OCI-M1 (cell line): Measurements from ENCODE around the gene DNASE1L1.
A peak's percentile ranks its signal among the peaks of the same experiment; 100 is the strongest.

Experiments used
- DNase-seq: peaks from one replicate; lab custom pipeline; 2025; lab: John Stamatoyannopoulos, UW

The DNASE1L1 gene

DNA sequence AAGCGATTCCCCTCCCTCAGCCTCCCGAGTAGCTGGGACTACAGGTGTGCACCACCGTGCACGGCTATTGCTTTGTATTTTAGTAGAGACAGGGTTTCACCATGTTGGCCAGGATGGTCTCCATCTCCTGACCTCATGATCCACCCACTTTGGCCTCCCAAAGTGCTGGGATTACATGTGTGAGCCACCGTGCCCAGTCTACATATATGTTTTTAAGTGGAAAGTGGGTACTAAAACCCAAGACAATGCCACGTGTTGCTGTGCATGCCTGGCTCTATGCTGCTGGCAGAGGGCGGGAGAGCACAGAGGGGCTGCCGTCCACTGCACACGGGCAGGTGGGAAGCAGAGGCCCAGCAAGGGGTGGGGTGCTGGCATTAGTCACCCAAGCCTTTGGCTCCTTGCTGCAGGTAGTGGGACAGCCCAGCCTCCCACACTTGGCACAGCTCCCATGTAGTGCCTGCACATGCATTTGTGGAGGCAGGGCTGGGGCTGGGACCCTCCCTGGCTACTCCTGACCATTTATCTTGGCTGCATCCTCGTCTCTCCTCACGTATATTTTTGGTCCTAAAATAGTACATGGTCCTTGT, 26.5 kb downstream of the DNASE1L1 start:
- no peak for DNase-seq

DNA sequence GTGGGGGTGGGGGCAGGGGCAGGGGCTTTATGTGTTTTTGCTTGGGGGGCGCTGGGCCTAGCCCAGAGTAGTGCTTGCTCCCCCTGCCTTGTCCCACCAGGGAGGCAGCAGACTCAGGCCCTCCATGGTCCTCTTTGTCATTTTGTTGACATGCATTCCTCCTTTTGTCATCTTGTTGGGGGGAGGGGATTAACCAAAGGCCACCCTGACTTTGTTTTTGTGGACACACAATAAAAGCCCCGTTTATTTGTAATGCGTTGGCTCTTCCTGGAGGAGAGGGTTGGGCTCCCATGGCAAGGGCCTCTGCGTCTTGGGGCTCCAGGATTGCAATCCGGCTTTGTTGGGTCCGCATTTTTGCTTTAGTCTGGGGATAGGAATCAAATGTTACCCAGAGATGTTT, 27.8 kb downstream of the DNASE1L1 start:
- DNase-seq, result no peak

DNA sequence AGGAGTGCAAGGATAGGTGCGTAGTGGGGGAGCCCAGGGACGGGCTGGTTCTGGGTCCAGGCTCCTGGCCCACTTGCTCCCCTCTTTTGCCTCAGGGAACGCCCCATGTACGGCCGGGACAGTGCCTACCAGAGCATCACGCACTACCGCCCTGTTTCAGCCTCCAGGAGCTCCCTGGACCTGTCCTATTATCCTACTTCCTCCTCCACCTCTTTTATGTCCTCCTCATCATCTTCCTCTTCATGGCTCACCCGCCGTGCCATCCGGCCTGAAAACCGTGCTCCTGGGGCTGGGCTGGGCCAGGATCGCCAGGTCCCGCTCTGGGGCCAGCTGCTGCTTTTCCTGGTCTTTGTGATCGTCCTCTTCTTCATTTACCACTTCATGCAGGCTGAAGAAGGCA, 28.3 kb downstream of the DNASE1L1 start:
- DNase-seq, result no peak

DNA sequence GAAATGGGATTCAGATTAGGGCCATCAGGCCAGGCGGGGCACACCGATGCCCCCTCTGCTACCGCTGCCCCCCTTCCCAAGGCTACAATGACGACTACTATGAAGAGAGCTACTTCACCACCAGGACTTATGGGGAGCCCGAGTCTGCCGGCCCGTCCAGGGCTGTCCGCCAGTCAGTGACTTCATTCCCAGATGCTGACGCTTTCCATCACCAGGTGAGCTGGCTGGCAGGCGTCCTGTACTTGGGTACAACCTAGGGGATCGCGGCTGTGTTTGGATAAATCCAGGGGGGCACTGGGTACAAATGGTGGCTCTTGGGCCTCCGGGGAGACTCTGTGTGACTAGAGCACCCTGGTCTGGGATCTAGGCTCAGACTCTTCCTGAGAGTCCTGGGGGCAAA, 28.9 kb downstream of the DNASE1L1 start:
- DNase-seq, result no peak

DNA sequence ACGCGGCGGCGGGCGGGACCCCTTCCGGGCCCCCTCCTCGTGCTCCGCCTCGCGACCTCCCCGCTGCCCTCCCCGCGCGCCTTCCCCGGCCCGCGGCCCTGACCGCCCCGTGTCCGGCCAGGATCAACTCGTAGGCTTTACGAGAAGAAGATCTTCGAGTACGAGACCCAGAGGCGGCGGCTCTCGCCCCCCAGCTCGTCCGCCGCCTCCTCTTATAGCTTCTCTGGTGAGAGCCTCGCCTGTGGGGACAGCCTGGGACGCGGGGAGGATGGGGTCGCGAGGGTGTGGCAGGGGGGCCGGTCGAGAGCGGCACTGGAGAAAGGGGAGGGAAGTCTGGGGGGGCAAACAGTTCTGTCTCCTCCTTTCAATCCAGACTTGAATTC, 29.5 kb downstream of the DNASE1L1 start:
- DNase-seq, result no peak

DNA sequence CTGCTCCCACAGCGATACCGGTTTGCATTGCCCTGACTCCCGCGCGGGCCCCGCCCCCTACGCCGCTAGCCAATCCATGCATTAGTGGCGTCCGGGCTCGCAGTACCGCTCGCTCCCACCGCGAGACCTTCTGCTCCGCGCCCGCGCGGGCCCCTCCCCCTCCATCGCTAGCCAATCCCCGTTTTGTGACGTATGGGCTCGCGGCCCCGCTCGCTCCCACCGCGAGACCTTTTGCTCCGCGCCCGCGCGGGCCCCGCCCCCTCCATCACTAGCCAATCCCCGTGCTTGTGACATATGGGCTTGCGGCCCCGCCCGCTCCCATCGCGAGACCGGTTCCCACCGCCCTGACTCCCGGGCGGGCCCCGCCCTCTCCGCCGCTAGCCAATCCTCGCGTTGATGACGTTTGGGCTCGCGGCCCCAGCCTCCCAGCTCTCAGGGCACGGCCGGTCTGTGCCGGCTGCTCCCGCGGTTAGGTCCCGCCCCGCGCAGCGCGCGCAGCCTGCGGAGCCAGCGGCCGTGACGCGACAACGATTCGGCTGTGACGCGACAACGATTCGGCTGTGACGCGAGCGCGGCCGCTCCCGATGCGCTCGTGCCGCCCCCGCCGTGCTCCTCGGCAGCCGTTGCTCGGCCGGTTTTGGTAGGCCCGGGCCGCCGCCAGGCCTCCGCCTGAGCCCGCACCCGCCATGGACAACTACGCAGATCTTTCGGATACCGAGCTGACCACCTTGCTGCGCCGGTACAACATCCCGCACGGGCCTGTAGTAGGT, 30.1 kb downstream of the DNASE1L1 start, which contains the start of gene EMD:
EMD (plus strand) TSS at position 497 of the 770 bp plus-strand sequence; CDS start at position 687, 190 bp downstream.
- DNase-seq, result peak; percentile 100

DNA sequence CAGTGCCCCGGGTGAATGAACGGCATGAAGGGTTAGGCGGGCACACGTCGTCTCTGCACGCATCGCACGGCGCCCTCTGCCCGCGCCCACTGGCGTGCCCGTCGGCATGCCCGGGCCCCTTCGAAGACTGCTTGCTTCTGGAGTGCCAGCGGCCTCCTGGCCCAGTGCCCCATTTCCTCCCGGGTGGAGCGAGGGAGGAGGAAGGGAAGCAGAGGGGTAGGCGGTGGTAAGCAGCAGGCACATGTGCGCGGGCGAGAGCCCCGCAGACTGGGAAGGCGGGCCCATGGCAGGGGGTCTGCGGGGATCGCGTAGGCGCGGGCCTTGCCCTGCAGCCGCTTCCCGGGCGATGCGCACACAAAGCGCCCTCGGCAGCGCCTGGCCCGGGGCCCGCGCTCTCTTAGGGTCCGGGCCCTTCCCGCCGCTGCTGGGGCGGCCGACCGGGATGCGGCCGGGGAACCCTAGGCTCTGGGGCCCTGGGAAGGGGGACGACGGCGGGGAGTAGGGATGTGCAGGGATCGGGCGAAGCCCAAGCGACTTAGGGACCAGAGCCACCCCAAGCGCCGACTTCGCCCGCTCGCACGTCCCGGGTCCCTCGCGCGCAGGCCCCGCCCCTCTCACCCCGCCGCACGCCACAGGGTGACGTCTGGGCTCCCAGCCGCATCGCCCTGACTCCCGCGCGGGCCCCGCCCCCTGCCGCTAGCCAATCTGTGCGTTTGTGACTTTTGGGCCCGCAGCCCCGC, 30.8 kb downstream of the DNASE1L1 start:
- DNase-seq, result no peak

DNA sequence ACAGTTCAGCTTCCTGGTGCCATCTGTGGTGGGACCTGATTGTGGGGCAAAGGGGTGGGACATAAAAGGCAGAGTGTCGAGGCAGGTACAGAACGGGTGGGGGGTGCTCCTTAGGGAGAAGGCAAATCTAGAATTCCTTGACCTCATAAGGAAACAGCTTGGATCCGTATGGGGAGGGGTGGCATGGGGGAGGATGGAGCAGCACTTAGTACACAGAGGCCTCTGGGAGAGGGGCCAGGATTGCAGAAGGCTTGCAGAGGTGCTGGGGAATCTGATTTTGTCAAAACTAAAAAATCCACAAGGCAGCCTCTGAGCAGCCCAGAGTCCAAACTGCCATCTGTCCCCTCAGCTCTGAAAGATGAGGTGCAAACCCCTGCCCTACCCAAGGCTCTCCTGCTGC, 32.3 kb downstream of the DNASE1L1 start:
- DNase-seq, result no peak

DNA sequence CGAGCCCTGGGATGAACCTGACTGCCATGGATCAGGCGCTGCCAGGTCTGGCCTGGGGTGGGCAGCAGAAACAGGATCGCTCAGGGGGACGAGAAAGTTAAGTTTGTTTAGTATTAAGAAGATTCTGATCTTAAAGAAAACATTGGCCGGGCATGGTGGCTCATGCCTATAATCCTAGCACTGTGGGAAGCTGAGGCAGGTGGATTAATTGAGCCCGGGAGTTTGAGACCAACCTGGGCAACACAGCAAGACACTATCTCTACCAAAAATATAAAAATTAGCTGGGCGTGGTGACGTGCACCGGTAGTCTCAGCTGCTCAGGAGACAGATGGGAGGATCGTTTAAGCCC, 33.9 kb downstream of the DNASE1L1 start:
- no peak for DNase-seq

DNA sequence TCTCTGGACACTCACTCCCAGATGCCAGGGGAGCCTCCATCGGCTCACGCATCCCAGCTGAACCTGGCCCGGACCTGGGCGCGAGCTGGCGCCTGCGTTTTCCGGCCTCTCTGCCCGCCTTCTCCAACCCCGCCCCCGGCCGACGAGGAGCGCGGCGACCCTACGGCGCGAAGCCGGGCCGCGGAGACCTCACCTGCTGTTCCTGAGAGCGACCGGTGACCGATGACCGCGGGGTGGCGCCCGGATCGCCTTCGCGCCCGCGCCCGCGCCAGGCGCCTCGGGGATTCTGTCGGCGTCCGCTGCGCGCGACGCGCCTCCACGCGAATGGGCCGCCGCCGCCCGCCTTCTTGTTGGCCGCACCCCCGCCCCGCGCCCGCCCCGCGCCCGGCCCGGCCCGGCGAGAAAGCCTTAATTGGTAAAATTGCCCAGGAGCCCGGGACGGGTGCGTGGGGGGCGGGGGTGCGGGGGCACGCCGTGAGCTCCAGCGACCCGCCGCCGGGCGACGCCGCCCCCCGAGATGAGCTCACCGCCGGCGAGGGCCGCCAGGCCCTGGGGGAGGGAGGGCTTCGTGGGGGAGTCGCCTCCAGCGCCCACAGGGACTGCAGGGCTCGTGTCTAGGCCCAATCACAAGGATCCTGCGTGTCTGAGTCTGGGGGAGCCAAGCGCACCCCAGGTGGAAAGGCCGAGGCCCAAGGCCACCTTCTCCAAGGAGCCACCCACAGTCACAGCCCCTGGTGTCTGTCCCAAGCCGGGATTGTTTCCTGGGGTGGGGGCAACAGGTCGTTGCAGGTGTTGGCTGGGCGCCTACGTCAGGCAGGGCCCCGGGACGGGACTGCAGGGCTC, 34.5 kb downstream of the DNASE1L1 start, which contains the start of gene FLNA:
FLNA (minus strand) TSS at position 322 of the 843 bp plus-strand sequence. CDS start 3,389 bp downstream, outside the sequence.
- DNase-seq, result peak; percentile 34

DNA sequence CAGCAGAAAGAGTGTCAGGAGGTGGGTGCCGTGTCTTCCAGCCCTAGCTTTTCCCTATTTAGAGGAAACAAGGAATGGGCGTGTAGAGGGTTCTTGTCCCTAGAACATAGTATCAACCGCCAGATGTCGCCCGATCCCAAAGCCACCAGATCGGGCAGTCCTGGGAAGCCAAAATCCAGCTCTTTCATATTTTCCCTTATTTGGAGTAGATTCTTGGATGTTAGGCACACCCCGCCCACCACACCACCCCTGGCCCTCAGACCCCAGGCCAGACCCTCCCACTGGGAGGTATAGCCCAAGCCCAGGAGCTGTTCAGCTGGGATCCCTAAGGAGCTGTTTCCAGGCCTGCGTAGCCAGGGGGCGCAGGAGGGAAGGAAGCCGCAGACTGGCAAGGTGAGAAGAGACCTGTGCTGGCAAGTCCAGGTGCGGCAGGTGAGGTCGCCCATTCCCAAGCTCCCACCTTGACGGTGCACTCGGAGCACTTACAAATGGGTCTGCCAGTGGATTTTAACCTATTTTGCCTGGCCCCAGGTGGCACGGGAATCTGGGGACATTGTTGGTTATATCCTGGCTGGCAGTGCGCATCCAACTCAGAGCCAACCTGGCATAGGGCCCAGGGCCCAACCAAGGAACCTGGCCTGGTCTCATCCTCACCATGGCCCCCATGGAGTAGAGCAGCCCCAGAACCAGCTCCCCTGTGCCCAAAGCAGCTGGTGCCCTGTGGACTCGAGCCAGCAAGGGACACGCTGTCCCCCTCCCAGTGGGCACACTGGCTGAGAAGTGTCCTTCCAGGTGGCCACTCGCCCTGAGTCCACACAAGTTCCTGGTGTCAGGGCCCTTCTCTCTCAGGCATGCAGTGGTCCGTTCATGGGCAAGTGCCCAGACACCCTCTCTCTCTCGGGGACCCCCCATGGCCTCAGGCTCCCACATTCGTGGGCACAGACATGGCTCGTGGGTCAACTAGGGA, 35.4 kb downstream of the DNASE1L1 start:
- DNase-seq, result no peak

DNA sequence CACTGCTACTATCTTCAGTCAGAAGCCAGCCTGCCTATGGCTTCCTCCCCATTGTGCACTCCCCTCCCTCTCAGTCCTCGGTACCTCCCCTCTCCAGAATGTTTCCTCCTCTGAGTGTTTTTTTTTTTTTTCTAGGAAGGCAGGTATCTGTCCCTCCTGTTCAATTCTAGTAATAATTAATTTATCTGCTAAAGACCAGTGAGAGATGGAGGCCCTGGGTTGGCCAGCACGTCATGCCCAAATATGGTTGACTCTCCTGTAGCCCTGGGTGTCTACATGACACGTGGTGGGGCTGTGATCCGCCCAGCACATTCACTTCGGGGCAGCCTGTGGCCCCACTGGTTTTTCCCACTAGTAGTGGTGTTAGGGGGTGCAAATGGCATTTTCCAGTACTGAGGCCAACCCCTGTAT, 36.4 kb downstream of the DNASE1L1 start:
- DNase-seq, result peak; percentile 26

DNA sequence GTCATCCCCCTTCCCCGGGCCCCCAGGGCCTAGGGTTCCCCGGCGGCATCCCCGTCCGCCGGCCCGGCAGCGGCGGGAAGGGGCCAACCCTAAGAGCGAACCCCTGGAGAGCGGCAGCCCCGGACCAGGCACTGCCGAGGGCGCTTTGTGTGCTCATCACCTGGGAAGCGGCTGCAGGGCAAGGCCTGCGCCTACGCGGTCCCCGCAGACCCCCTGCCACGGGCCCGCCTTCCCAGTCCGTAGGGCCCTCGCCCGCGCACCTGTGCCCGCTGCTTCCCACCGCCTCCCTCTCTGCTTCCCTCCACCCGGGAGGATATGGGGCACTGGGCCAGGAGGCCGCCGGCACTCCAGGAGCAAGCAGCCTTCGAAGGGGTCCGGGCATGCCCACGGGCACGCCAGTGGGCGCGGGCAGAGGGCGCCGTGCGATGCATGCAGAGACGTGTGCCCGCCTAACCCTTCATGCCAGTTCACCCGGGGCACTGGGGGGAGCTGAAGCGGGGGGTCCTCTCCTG, 37.2 kb downstream of the DNASE1L1 start:
- no peak for DNase-seq

DNA sequence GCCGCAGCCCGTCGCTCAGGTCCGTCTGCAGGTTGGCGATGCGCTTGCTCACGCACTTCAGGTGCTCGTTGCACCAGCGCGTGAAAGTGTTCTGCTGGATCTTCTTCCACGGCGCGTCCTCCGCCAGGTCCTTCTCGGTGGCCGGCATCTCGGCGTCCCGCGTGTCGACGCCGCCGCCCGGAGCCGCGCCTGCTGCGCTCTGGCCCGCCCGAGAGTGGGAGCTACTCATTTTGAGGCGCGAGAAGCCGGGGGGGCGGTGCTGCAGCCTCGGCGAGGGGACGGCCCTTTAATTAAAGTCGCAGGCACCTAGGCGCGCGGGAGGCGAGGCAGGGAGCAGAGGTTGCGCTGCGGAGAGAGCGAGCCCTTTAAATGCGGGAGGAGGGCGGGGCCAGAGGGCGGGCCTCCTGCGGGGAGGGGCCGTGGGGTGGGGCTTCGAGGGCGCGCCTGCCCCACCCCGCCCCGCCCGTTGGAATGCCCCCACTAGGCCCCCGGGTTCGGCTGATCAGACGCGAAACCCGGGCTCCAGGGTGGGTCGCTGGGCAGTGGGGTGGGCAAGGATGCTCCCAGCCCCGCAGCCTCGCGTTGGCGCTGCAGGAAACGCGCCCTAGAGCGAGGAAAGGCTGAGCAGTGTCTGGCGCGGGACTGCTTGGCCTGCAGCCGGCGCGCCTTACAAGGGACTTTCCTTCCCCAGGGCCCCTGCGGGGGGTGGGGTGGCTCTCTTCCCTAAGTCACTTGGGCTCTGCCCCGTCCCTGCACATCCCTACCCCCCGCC, 37.9 kb downstream of the DNASE1L1 start:
- peak; percentile 94 for DNase-seq

DNA sequence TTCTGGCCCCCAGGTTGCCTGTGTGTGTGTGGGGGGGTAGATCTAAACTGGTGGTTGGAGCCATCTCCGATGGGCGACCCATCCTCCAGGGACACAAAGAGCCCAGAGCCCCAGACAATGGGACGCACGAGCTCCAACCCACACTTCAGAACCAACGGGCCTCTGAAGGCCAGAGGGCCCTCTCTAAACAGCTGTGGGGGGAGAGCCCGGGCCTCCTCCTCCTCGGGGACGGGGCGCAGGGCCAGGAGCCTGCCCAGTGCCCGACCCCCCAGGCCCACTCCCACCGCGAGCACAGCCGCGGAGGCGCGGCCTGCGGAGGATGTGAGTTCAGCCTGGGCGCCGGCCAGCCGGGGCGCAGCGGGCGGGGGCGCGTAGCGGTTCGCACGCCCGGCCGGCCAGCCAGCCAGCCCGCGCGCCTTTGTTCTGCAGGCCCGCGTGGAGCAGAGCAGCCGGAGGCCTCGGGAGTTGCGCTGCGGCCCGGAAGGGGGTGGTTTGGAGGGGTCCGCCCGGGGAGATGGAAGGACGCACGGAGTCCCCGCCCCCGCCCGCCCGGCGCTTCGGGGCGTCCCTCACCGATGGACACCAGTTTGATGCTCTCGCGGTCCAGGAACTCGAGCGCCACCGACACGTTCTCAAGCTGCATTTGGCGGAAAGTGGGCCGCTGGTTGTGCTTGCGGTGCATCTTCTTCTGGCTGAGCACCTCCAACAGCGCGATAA, 38.6 kb downstream of the DNASE1L1 start:
- DNase-seq, result peak; percentile 53

DNA sequence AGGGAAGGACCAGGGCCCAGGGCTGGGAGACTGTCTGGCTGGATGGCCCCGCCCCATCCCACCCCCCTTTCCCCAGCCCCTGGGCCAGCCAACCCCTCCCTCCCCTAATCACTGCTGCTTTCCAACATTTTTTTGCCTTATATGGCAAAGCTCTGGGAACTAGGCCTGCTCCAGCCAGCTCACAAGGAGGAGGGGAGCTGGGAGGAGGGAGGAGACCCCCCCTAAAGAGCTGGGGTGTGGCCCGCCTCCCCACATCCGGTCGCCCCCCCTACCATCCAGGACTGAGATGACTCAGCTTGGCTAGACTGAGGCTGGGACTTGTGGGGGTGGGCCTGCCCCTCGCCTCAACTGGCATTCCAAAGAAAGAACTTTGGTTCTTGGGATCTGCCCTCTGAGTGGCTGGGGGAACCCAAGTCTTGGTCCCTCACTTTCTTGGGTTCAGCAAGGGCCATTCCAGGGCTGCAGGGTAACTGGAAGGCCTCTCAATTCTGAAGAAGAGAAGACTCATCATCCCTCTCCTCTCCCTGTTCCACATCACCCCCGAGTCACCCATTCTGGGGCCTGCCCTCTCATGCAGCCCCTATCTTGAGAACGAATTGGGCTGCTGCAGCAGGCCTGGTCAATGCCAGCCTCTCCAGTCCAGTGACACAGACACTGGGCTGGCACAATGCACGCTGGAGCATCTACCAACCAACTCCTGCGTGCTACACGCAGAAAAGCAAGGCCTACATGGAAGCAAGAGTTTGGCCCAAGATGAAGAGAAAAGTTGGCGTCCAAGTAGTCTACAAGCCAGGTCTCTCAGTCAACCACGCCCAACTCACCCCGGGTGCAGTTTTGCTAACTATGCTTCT, 39.4 kb downstream of the DNASE1L1 start:
- DNase-seq, result peak; percentile 80

DNA sequence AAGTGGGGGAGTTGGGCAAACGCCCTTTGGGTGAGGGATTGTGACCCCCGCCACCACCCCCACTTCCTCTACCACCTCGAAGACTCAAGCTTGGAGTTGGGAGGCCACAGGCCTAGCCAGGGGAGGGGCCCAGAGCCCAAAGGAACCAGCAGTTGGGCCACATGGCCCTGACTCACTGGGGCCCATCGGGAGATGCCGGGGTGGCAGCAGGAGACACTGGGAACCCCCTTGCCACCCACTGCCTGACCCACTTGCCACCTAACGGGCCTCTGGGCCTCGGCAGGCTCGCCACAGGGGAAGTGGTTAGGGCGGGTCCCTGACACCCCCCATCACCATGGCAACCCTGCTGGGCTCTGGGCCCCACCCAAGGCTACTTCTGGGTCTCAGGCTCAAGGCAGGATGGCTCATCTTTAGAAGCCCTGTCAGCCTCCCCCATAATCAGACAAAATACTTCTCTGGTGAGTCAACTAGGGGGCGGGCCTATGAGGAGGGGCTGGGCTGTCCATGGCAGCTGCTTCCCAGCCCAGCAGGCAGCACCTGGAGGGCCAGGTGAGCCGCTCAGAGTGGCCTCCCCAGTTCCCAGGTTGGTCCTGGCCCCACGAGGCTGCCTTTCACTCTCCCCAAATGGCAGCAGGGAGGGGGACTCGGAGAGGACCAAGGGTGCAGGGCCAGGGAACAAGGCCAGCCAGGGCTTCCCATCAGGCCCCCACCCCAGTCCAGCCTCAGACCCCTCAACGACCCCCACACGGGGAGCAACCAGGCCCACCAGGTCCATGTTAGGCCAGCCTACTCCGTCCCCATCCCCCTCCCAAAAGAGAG, 40.2 kb downstream of the DNASE1L1 start:
- peak; percentile 88 for DNase-seq
